ENCODE data around the gene UNC5C. TPM values are rescaled to one million over a fixed set of nuclear protein-coding genes. Genes with fewer than 3 reads are reported as not detected.
"Not testable (repeated sequence)": the region's sequence is repeated elsewhere in the genome, so short reads cannot be mapped to it uniquely, and the experiment has no call there.

The UNC5C gene
- total RNA-seq, 4 donors from 2014 or later = 4.6 to 8.1 (median 6.0) TPM

DNA sequence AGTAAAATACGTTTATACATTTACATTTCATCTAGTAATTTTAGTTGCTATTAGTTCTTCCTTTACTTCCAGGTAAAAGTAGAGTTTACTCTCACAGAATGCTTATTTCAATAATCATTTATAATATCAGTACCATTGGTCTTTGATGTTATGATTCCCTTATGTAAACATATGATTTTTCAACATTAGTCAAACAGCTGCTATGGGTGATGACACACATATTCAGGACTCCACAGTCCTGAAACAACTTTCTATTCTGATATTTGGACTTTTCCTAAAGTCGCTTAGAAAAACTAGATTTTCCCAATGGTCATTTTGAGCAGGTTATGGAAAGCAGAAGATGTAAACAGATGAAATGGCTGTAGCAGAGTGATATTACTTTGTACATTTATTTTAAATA is 369.8 kb downstream of the UNC5C start:
- DNase-seq (ENCODE audit: low spot score) (no peak), ATAC-seq (ENCODE audit: low FRiP score) (no peak)
- TF ChIP-seq, protein P1, sequence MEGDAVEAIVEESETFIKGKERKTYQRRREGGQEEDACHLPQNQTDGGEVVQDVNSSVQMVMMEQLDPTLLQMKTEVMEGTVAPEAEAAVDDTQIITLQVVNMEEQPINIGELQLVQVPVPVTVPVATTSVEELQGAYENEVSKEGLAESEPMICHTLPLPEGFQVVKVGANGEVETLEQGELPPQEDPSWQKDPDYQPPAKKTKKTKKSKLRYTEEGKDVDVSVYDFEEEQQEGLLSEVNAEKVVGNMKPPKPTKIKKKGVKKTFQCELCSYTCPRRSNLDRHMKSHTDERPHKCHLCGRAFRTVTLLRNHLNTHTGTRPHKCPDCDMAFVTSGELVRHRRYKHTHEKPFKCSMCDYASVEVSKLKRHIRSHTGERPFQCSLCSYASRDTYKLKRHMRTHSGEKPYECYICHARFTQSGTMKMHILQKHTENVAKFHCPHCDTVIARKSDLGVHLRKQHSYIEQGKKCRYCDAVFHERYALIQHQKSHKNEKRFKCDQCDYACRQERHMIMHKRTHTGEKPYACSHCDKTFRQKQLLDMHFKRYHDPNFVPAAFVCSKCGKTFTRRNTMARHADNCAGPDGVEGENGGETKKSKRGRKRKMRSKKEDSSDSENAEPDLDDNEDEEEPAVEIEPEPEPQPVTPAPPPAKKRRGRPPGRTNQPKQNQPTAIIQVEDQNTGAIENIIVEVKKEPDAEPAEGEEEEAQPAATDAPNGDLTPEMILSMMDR (IDR thresholded peaks at IDR 0.05) = no peak

DNA sequence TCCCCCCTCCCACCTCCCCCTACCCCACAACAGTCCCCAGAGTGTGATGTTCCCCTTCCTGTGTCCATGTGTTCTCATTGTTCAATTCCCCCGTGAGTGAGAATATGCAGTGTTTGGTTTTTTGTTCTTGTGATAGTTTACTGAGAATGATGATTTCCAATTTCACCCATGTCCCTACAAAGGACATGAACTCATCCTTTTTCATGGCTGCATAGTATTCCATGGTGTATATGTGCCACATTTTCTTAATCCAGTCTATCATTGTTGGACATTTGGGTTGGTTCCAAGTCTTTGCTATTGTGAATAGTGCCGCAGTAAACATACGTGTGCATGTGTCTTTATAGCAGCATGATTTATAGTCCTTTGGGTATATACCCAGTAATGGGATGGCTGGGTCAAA is 377.4 kb downstream of the UNC5C start:
- DNase-seq (ENCODE audit: low spot score); ATAC-seq (ENCODE audit: low FRiP score): not testable (repeated sequence)

DNA sequence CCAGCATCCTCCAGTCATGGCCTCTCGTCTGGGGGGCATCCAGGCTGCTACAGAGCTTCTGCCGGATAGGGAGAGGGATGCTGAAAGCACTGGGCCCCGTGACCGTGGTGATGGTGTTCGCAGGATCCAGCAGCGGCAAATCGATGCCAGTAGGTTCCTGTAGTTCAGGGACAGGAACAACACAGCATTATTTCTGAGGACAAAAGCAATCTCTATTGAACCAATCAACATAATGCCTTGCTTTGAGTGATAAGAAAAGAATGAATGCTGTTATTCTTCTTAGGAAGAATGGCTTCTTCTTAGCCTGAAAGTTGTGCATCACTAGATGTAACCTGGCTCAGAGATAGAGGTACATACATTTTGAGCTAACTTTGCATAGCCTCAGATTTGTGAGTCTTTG is 378.6 kb downstream of the UNC5C start:
- DNase-seq (ENCODE audit: low spot score) (no peak), ATAC-seq (ENCODE audit: low FRiP score) (no peak)
- TF ChIP-seq, protein P1 (IDR thresholded peaks at IDR 0.05) = no peak

DNA sequence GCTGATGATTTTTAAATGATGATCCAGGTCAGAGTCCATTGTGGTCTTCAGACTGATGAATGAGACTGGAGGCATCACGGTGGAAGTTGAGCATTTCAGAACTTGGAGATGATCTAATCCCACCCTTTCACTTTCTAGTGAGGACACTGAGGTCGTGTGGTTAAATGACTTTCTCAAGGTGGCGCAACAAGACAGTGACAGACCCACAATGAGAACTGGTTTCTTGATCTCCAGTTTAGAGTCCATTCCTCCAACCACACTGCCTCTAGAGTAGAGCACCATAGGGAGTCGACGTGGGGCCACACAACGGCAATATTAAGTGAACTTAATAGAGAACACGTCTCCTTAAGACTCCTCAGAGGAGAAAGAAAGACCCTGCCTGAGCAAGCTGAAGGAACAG is 381.0 kb downstream of the UNC5C start:
- TF ChIP-seq, protein P1 (IDR thresholded peaks at IDR 0.05) = no peak
- ATAC-seq (ENCODE audit: low FRiP score) = no peak
- no peak for DNase-seq (ENCODE audit: low spot score)

DNA sequence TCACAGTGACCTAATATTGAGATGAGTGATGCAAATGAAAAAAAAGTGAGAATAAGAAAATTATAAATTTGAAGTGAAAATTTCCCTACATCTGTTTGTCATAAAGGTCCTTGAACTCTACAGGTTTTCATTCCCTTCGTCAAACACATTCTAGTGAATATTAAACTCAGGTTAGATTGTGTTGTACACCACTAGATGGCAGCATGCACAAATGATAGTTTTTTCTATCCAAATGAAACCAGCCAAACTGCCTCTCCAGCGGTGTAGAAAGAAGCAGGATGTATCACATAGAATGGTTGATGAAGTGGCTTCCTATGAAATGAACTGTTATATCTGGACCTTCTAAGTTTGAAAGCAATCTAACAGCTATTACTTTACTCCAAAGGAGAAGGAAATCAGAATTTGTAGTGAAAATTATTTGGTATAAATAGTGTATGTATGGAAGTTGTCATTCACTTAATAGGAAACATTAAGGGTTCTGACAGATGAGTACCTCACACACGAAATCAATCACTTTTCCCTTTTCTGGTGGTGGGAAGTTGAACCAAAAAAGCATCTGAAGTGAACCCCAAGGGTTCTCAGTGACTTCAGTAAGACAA is 382.7 kb downstream of the UNC5C start:
- TF ChIP-seq, protein P1 (IDR thresholded peaks at IDR 0.05) = no peak
- DNase-seq (ENCODE audit: low spot score) (no peak), ATAC-seq (ENCODE audit: low FRiP score) (no peak)

DNA sequence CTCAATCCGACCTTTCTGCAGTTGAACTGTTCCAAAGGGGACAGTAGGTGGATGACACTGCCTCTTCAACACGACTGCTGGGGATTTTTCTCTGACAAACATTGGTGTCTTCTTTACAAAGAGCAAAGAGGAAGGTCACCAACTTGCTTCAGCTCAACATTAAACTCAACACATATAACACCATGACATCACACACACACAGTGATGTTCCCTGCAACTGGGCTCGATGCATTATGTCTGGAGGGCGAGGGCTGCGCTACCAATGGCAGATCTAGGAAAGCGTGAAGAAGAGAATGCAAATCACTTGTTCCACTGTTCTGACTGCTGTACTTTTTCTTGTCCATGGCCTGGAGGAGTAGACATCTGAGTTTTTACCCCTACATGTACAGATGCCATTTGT is 385.9 kb downstream of the UNC5C start:
- TF ChIP-seq, protein P1 (IDR thresholded peaks at IDR 0.05) = no peak
- ATAC-seq (ENCODE audit: low FRiP score) (no peak), DNase-seq (ENCODE audit: low spot score) (no peak)

DNA sequence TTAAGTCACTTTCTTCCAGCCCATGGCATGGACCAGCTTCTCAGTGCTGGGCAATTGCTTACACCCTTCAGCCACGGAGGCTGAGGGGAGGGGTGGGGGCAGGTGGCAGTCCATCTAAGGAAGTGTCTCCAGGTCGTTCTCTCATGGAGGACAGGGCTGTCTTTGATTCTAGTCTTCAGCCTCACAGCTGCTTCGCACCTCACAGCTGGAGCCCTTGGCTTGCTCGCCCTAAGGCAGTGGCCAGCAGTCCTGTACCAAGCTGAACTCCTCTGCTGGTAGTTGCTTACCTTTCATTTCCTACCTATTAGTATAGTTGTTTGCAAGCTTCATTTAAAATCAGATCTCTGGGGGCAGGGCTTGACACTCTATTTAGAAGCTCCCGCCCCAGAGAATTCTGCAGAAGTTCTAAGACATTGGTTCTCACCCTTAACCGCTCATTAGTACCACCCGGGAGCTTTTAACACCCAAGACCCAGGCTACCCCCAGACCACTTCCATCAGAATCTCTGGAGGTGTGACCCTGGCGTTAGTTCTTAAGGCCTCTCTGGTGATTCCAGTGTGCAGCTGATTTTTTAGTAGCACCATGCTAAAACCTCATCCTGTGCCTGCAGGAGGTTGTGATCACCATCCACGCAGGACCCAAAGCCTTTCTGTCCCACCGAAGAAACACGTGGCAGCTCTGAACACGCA is 386.8 kb downstream of the UNC5C start:
- ATAC-seq (ENCODE audit: low FRiP score) (no peak), DNase-seq (ENCODE audit: low spot score) (no peak)
- TF ChIP-seq, protein P1 (IDR thresholded peaks at IDR 0.05) = no peak

All from omental fat pad (tissue), 4 donors.